ENCODE data around the gene PUS10.

GRCh38 chr2:61005736-61006135 is 12.3 kb downstream of the PUS10 start:
- TF ChIP-seq POLR2A (IDR thresholded peaks at IDR 0.05; ENCODE audit: borderline replicate concordance, extremely low read depth, insufficient read depth, insufficient read length) (no peak), CTCF (IDR thresholded peaks at IDR 0.05 in 2 of 3, conservative IDR thresholded peaks at IDR 0.05 in 1 of 3; ENCODE audit: borderline replicate concordance in 1 of 3, insufficient read depth in 1 of 3, low read depth in 2 of 3, low read length in 2 of 3) (no peak), ATF3 (IDR thresholded peaks at IDR 0.05) (no peak), SP1 (IDR thresholded peaks at IDR 0.05; ENCODE audit: low read depth) (no peak), ZNF274 (IDR thresholded peaks at IDR 0.05; ENCODE audit: low read depth, low read length) (no peak), RAD21 (IDR thresholded peaks at IDR 0.05; ENCODE audit: low read depth) (no peak), POLR2AphosphoS5 (IDR thresholded peaks at IDR 0.05; ENCODE audit: low read depth, low read length) (no peak), EZH2 (IDR thresholded peaks at IDR 0.05) (no peak), SIN3A (IDR thresholded peaks at IDR 0.05; ENCODE audit: low read depth) (no peak), ZFX (IDR thresholded peaks at IDR 0.05) (no peak)

Data from HCT116 (cell line).